GM18505 (cell line): ENCODE measurements around the gene SLC2A4RG.

Source experiments
- ATAC-seq: cut with Tn5 transposase; IDR thresholded peaks from one replicate; pipeline ENCODE4 v1.9.1; 2021; ENCODE audit not compliant: unreplicated experiment
- POLR2A ChIP-seq: IDR thresholded peaks from 4 replicates; pipeline ENCODE4 v1.6.1; 2011; ENCODE audit warnings: borderline replicate concordance; ENCODE audit not compliant: insufficient read depth, insufficient read length; ENCODE audit errors: extremely low read depth

SLC2A4RG gene

GRCh38 chr20:63739130-63740069 lies at the start of gene SLC2A4RG:
Gene SLC2A4RG, plus strand, starts transcription at chr20:63739776. Its CDS starts 137 bp downstream, at chr20:63739913.
- peak; percentile 34 for TF ChIP-seq POLR2A
- ATAC-seq, result peak; percentile 31

- no peak for ATAC-seq
Measured at GRCh38 chr20:63690003-63690897, 49.3 kb upstream of the SLC2A4RG start.

GRCh38 chr20:63690898-63691710 lies 48.5 kb upstream of the SLC2A4RG start:
- no peak for TF ChIP-seq POLR2A
- no peak for ATAC-seq

More at GRCh38 chr20:63690003-63690897, 49.3 kb upstream of the SLC2A4RG start:
- no peak for TF ChIP-seq POLR2A

- ATAC-seq, result no peak
- TF ChIP-seq POLR2A, result no peak
Measured at GRCh38 chr20:63691711-63692435, 47.7 kb upstream of the SLC2A4RG start.

- ATAC-seq, result no peak
- no peak for TF ChIP-seq POLR2A
Measured at GRCh38 chr20:63692436-63693082, 47.0 kb upstream of the SLC2A4RG start.

- TF ChIP-seq POLR2A, result no peak
Measured at GRCh38 chr20:63693083-63693732, 46.4 kb upstream of the SLC2A4RG start.

GRCh38 chr20:63693733-63694583 lies 45.6 kb upstream of the SLC2A4RG start:
- no peak for TF ChIP-seq POLR2A
- no peak for ATAC-seq

More at GRCh38 chr20:63693083-63693732, 46.4 kb upstream of the SLC2A4RG start:
- ATAC-seq, result no peak

GRCh38 chr20:63694584-63695423 lies 44.8 kb upstream of the SLC2A4RG start:
- no peak for TF ChIP-seq POLR2A
- ATAC-seq, result no peak

GRCh38 chr20:63695424-63696305 lies 43.9 kb upstream of the SLC2A4RG start:
- TF ChIP-seq POLR2A, result no peak
- no peak for ATAC-seq

GRCh38 chr20:63696306-63696627 lies 43.3 kb upstream of the SLC2A4RG start:
- ATAC-seq, result no peak
- no peak for TF ChIP-seq POLR2A
